Measurements from ENCODE around the gene GBP5. TPM values are rescaled to one million over a fixed set of nuclear protein-coding genes. Genes with fewer than 3 reads are reported as not detected.
A peak's percentile ranks its signal among the peaks of the same experiment; 100 is the strongest.

The GBP5 gene
- polyA plus RNA-seq, 1 of the 3 experiments (the other 2 are of a cell fraction): 0.08 TPM

DNA sequence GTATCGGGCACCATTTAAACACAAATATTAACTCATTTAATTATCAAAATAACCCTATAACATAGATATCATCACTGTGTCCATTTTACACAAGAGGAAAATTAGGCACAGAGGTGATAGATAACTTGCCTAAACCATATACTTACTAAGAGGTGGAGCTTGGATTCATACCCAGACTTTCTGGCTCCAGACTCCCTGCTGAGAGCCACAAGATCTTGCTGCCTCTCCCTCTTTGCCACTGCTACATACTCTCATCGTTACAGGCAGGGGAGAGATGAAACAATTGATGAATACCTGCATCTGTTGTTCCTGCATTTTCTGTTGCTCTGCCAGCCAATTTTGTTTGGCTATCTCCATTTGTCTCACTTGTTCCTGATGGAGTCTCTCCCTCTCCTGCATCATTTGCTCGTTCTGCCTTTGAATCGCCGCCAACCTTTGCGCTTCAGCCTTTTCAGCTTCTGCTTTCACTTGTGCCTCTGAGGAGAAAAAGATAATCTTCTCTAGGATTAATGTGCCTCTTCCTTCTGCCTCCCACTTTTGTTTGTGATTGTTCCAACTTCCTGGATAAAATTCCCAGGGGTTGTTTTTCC is 10.6 kb downstream of the GBP5 start:
- Histone ChIP-seq H3K9ac (0 out of 2 replicates have a peak overlapping the region, but pooled peaks have one; percentile 5), H3K9me2 (no peaks in the 10 kb centered on the region), H3K9me3 (no peaks in the 10 kb centered on the region), H3K4me2 (0 out of 2 replicates have a peak overlapping the region, but pooled peaks have one; percentile 6), H3K4me1 (ENCODE audit: control insufficient read depth in 1 of 2, insufficient read depth in 2 of 2, low read depth in 1 of 2, low read length in 1 of 2) (peaks cover 4 to 20% of the 10 kb centered on the region in 2 experiments; a peak in 2 of 4 replicates), H3K4me3 (ENCODE audit: low read depth in 2 of 2, low read length in 1 of 2) (no peak overlapping the region), H2AFZ (ENCODE audit: low read depth) (no peak overlapping the region), H3K27me3 (ENCODE audit: insufficient read depth) (no peaks in the 10 kb centered on the region), H3K79me2 (ENCODE audit: insufficient read depth) (no peaks in the 10 kb centered on the region), H3K27ac (ENCODE audit: low read depth in 2 of 2, low read length in 1 of 2) (peak overlapping the region in 1 of 2 experiments; percentile 22; a peak in 2 of 4 replicates), H3K36me3 (replicated peaks in 1 of 2; ENCODE audit: control insufficient read depth in 1 of 2, insufficient read depth in 2 of 2, low read length in 1 of 2) (no peaks in the 10 kb centered on the region), H3F3A (replicated peaks; ENCODE audit: insufficient read depth) (no peaks in the 10 kb centered on the region), H4K20me1 (ENCODE audit: insufficient read depth) (no peaks in the 10 kb centered on the region)
- ChIA-PET CTCF (interaction anchor here (1.0 kb wide), 1 partner anchor 222 kb away, joined by 3 read pairs; no protein-coding TSS in a partner anchor), POLR2A (no interaction called here)
- TF ChIP-seq JUND (IDR thresholded peaks at IDR 0.05): no peak
- TF ChIP-seq TEAD4 (IDR thresholded peaks at IDR 0.05; ENCODE audit: borderline replicate concordance, insufficient read depth): no peak
- TF ChIP-seq, protein P1, sequence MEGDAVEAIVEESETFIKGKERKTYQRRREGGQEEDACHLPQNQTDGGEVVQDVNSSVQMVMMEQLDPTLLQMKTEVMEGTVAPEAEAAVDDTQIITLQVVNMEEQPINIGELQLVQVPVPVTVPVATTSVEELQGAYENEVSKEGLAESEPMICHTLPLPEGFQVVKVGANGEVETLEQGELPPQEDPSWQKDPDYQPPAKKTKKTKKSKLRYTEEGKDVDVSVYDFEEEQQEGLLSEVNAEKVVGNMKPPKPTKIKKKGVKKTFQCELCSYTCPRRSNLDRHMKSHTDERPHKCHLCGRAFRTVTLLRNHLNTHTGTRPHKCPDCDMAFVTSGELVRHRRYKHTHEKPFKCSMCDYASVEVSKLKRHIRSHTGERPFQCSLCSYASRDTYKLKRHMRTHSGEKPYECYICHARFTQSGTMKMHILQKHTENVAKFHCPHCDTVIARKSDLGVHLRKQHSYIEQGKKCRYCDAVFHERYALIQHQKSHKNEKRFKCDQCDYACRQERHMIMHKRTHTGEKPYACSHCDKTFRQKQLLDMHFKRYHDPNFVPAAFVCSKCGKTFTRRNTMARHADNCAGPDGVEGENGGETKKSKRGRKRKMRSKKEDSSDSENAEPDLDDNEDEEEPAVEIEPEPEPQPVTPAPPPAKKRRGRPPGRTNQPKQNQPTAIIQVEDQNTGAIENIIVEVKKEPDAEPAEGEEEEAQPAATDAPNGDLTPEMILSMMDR (IDR thresholded peaks at IDR 0.05): no peak
- TF ChIP-seq GABPA (IDR thresholded peaks at IDR 0.05; ENCODE audit: low read depth): no peak
- no peak for TF ChIP-seq RCOR1 (IDR thresholded peaks at IDR 0.05; ENCODE audit: low read length)
- TF ChIP-seq FOXJ3 (CRISPR knock-in tag; IDR thresholded peaks at IDR 0.05): no peak
- 74% methylated on average over 6 of the region's 6 CpGs for WGBS (ENCODE audit: low lambda C conversion rate)
- no peak for DNase-seq

DNA sequence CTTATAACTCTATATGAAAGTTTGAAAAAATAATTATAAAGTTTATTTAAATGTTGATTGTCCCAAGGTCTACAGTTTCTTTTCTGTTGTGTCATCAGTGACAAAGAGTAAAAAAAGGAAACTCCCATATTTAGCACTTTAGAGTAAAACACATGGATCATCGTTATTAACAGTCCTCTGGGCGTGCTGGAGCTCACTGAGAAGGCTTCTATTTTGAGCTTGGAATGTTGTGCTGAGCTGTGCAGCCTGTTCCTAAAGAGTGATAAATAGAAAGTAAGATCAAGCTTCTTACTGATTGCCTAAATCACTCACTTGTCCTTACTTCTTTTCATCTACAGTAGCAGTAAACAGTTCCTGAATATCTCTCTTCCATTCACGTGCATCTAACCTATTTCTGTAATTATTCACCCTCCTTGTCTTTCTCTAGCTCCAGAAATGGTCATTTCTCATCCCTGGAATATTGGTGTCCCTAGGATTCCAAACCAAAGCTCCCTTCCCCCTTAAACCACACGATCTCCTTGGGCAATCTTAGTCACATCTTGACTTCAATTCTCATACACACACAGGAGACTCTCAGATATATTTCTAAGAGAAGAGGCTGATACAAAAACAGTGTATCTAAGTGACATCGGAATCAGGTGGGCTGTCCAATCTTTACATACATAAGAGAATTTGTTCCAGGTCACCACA is 11.9 kb downstream of the GBP5 start:
- ChIA-PET CTCF (no interaction called here), POLR2A (no interaction called here)
- no peaks in the 10 kb centered on the region for H4K20me1 ChIP-seq (ENCODE audit: insufficient read depth)
- no peaks in the 10 kb centered on the region for H3K79me2 ChIP-seq (ENCODE audit: insufficient read depth)
- 0 out of 2 replicates have a peak overlapping the region, but pooled peaks have one; percentile 26 for H2AFZ ChIP-seq (ENCODE audit: low read depth)
- H3K4me3 ChIP-seq (ENCODE audit: low read depth in 2 of 2, low read length in 1 of 2): no peak overlapping the region
- H3K27me3 ChIP-seq (ENCODE audit: insufficient read depth): no peaks in the 10 kb centered on the region
- H3K9me2 ChIP-seq: no peaks in the 10 kb centered on the region
- TF ChIP-seq, protein P2, sequence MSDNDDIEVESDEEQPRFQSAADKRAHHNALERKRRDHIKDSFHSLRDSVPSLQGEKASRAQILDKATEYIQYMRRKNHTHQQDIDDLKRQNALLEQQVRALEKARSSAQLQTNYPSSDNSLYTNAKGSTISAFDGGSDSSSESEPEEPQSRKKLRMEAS (IDR thresholded peaks at IDR 0.05; ENCODE audit: low read depth): no peak
- TF ChIP-seq MXI1 (IDR thresholded peaks at IDR 0.05; ENCODE audit: low read depth, low read length) (no peak), MEF2A (IDR thresholded peaks at IDR 0.05; ENCODE audit: borderline replicate concordance, low read depth) (no peak), JUND (IDR thresholded peaks at IDR 0.05) (no peak)
- no peak for DNase-seq
- no peaks in the 10 kb centered on the region for H3K36me3 ChIP-seq (replicated peaks in 1 of 2; ENCODE audit: control insufficient read depth in 1 of 2, insufficient read depth in 2 of 2, low read length in 1 of 2)
- no peak overlapping the region; the same call in 1 of the 2 replicates for H3K9ac ChIP-seq
- WGBS (ENCODE audit: low lambda C conversion rate): 52% methylated on average over 5 of the region's 5 CpGs
- H3F3A ChIP-seq (replicated peaks; ENCODE audit: insufficient read depth): no peaks in the 10 kb centered on the region
- H3K4me1 ChIP-seq (ENCODE audit: control insufficient read depth in 1 of 2, insufficient read depth in 2 of 2, low read depth in 1 of 2, low read length in 1 of 2): peaks cover 4 to 20% of the 10 kb centered on the region in 2 experiments; a peak in 2 of 4 replicates
- H3K27ac ChIP-seq (ENCODE audit: low read depth in 2 of 2, low read length in 1 of 2): peak overlapping the region in 1 of 2 experiments; percentile 22; a peak in 2 of 4 replicates
- no peaks in the 10 kb centered on the region for H3K9me3 ChIP-seq
- H3K4me2 ChIP-seq: peak overlapping the region; percentile 43; the same call in 1 of the 2 replicates

All from SK-N-SH (cell line).